ENCODE results near the gene SVBP.

The SVBP gene

DNA sequence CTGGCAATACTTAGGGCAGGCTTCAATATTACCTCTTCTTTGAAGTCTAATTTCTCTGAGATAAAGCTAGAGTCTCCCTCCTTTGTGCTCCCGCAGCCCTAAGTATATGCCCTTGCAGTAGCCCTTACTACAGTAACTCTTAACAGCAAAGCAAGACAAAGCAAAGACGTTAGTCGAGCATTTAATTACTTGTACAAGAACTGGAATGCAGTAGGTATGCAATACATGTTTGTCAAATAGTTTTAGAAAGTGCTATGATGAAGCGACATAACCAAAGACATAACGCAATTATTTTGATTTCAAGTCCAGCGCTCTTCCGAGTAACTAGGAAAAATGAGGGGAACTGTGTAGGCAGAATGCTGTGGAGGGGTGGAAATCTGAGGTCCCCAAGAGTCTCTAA lies 51.9 kb downstream of the SVBP start:
- no peak for DNase-seq (ENCODE audit: low read depth, low spot score)

DNA sequence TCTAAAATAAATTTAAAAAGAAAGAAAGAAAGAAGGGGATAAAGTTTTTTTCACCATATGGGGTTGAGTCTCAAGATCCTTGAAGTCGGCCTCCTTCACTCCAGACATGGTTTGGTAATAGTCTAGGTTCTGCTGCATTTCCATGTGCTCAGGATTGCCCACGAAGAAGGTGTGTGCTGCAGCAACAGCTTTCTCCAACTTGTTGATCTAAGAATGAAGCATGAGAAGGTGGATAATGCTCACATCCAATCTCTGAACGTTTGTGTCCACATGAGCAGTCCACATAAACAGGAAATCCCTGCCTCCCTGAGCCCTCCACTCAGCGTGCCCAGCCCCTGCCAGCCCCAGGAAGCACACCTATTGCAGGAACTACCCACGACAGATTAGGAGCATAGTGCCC lies 54.9 kb downstream of the SVBP start:
- no peak for DNase-seq (ENCODE audit: low read depth, low spot score)

GRCh38 chr1:42761567-42761966 lies 55.6 kb downstream of the SVBP start:
- no peak for DNase-seq (ENCODE audit: low read depth, low spot score)

GRCh38 chr1:42759114-42759513 lies 58.1 kb downstream of the SVBP start:
- DNase-seq (ENCODE audit: low read depth, low spot score), result no peak

DNA sequence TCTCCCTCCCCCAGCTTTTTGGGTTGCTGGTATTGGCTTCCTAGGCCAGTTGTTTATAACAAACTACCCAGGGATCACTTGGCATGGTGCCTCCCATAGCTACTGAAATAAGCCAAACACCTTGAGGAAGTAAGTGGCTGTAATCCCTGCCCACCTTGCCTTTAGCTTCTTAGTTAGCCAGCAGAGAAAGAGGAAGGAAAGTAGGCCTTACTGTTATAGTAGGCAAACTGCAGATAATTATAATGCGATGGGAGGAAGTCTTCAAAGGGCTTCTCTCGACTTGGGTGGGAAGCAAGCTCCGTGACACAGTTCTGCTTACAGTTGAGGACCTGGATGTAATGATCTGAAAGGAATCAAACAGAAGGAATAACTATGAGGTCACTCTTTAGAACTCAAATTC lies 58.6 kb downstream of the SVBP start:
- DNase-seq (ENCODE audit: low read depth, low spot score), result no peak

GRCh38 chr1:42757892-42758275 lies 59.3 kb downstream of the SVBP start:
- DNase-seq (ENCODE audit: low read depth, low spot score), result no peak
